Measurements from ENCODE around the gene PDE4D.

PDE4D gene

GRCh38 chr5:59218424-59219045 is 675.0 kb downstream of the PDE4D start:
- Histone ChIP-seq H3K9ac (ENCODE audit: low read depth in 1 of 2, low read length in 2 of 2) (no peak overlapping the region), H3K27ac (ENCODE audit: low read depth, low read length) (no peak overlapping the region), H3K4me3 (ENCODE audit: low read depth in 1 of 2, low read length in 2 of 2) (no peak overlapping the region), H3K27me3 (ENCODE audit: control insufficient read depth in 1 of 2, insufficient read depth in 2 of 2, low read length in 2 of 2) (no peaks in the 10 kb centered on the region), H3K36me3 (ENCODE audit: control insufficient read depth in 1 of 2, insufficient read depth in 2 of 2, low read length in 2 of 2) (no peaks in the 10 kb centered on the region), H3K9me3 (ENCODE audit: control insufficient read depth in 1 of 2, low read length in 2 of 2) (no peaks in the 10 kb centered on the region), H3K4me1 (ENCODE audit: control insufficient read depth in 1 of 2, insufficient read depth in 2 of 2, low read length in 2 of 2) (peaks cover 4 to 30% of the 10 kb centered on the region in 2 donors)

- peak overlapping the region; percentile 12 to 19 for H3K4me3 ChIP-seq (ENCODE audit: low read depth in 1 of 2, low read length in 2 of 2)
- no peak overlapping the region for H3K27ac ChIP-seq (ENCODE audit: low read depth, low read length)
- H3K4me1 ChIP-seq (ENCODE audit: control insufficient read depth in 1 of 2, insufficient read depth in 2 of 2, low read length in 2 of 2), result peaks cover 4 to 25% of the 10 kb centered on the region in 2 donors
- no peaks in the 10 kb centered on the region for H3K36me3 ChIP-seq (ENCODE audit: control insufficient read depth in 1 of 2, insufficient read depth in 2 of 2, low read length in 2 of 2)
- H3K9ac ChIP-seq (ENCODE audit: low read depth in 1 of 2, low read length in 2 of 2), result no peak overlapping the region
- no peaks in the 10 kb centered on the region for H3K27me3 ChIP-seq (ENCODE audit: control insufficient read depth in 1 of 2, insufficient read depth in 2 of 2, low read length in 2 of 2)
- H3K9me3 ChIP-seq (ENCODE audit: control insufficient read depth in 1 of 2, low read length in 2 of 2), result no peaks in the 10 kb centered on the region
Observed at GRCh38 chr5:59216841-59217240, 676.7 kb downstream of the PDE4D start.

DNA sequence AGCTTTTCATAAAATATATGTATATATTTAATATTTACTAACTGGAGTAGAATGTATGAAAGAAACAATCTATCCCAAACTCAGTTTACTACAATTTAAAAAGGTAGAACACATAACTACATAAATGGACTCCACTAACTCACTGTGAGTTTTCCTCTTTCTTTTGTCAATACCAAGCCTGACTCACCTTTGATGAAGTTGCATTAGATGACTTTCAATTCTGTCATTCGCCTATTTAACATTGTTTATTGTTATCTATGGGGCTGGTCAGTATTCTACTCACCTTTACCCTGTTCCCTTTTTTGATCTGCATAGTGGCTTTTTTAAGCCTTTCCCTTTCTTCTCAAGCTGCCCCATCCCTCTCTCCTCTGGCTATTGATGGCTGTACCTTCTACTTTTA is 680.9 kb downstream of the PDE4D start:
- no peaks in the 10 kb centered on the region for H3K36me3 ChIP-seq (ENCODE audit: control insufficient read depth in 1 of 2, insufficient read depth in 2 of 2, low read length in 2 of 2)
- no peaks in the 10 kb centered on the region for H3K27me3 ChIP-seq (ENCODE audit: control insufficient read depth in 1 of 2, insufficient read depth in 2 of 2, low read length in 2 of 2)
- no peak overlapping the region for H3K4me3 ChIP-seq (ENCODE audit: low read depth in 1 of 2, low read length in 2 of 2)
- no peak overlapping the region for H3K27ac ChIP-seq (ENCODE audit: low read depth, low read length)
- no peaks in the 10 kb centered on the region for H3K9me3 ChIP-seq (ENCODE audit: control insufficient read depth in 1 of 2, low read length in 2 of 2)
- no peak overlapping the region for H3K9ac ChIP-seq (ENCODE audit: low read depth in 1 of 2, low read length in 2 of 2)
- peaks cover 4 to 18% of the 10 kb centered on the region in 2 donors for H3K4me1 ChIP-seq (ENCODE audit: control insufficient read depth in 1 of 2, insufficient read depth in 2 of 2, low read length in 2 of 2)

DNA sequence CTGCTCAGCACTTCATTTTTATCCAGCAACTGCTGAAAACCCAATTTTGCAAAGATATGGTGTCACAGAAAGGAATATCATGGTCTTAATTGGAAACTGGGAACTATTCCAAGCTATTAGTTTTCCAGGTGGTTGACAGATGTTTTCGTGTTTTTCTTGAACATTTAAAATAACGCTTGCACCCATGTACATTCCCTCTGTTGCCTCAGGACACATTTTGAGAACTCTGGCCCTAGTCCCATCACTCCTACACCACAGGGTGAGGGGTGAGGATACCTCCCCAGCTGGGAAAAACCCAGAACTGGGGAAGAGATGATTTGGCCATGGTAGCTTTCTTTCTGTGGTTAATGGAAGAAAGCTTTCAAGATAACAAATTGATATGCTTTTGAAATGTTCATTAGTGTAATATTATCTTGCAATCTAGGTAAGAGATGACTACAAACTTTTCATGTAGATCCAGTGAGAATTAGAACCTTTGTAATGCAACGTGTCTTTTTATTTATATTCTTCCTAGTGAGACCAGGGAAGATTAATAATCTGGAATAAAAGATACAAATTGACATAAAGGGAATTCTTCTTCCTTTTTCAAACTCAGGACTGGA is 683.7 kb downstream of the PDE4D start:
- Histone ChIP-seq H3K27ac (ENCODE audit: low read depth, low read length) (no peak overlapping the region), H3K27me3 (ENCODE audit: control insufficient read depth in 1 of 2, insufficient read depth in 2 of 2, low read length in 2 of 2) (no peaks in the 10 kb centered on the region), H3K9ac (ENCODE audit: low read depth in 1 of 2, low read length in 2 of 2) (no peak overlapping the region), H3K4me1 (ENCODE audit: control insufficient read depth in 1 of 2, insufficient read depth in 2 of 2, low read length in 2 of 2) (peaks cover 0 to 5% of the 10 kb centered on the region in 2 donors), H3K4me3 (ENCODE audit: low read depth in 1 of 2, low read length in 2 of 2) (no peak overlapping the region), H3K36me3 (ENCODE audit: control insufficient read depth in 1 of 2, insufficient read depth in 2 of 2, low read length in 2 of 2) (no peaks in the 10 kb centered on the region), H3K9me3 (ENCODE audit: control insufficient read depth in 1 of 2, low read length in 2 of 2) (no peaks in the 10 kb centered on the region)

DNA sequence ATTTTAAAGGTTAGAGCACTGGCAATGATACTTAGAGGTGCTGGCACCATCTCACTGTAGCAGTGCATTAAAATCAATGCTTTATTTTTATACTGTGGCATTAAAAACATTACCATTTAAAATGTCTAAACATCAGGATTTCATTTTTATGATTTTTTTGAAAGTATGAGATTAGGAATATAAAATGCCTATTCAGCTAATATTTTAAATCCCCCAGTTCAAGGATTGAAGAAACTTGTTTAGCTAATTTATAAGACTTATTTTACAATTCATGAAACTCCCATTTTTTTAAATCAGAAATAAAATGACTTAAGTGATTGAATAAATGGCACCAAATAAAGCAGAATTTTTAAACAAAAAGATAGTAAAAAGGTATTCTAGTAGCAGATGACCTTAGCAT is 685.1 kb downstream of the PDE4D start:
- Histone ChIP-seq H3K27me3 (ENCODE audit: control insufficient read depth in 1 of 2, insufficient read depth in 2 of 2, low read length in 2 of 2) (no peaks in the 10 kb centered on the region), H3K9me3 (ENCODE audit: control insufficient read depth in 1 of 2, low read length in 2 of 2) (no peaks in the 10 kb centered on the region), H3K27ac (ENCODE audit: low read depth, low read length) (no peak overlapping the region), H3K4me1 (ENCODE audit: control insufficient read depth in 1 of 2, insufficient read depth in 2 of 2, low read length in 2 of 2) (peaks cover 0 to 2% of the 10 kb centered on the region in 2 donors), H3K9ac (ENCODE audit: low read depth in 1 of 2, low read length in 2 of 2) (no peak overlapping the region), H3K36me3 (ENCODE audit: control insufficient read depth in 1 of 2, insufficient read depth in 2 of 2, low read length in 2 of 2) (no peaks in the 10 kb centered on the region), H3K4me3 (ENCODE audit: low read depth in 1 of 2, low read length in 2 of 2) (no peak overlapping the region)

DNA sequence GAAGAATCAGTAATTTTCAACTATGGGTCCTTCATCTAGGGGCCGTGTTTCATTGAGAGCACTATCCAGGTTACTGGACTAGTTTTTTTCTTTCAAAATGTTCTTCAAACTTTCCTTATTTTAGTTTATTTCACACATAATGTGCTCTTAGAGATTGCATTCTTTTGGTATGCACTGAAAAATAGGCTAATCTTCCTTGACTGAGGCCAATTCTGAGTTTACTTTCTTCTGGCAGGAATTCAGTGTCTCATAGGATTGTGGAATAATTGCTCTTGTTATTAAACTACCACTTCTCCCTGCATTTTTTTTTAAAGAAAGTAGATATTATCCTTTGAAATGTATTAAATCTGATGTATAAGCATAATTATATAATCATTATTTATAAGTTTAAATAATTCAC is 686.1 kb downstream of the PDE4D start:
- Histone ChIP-seq H3K4me3 (ENCODE audit: low read depth in 1 of 2, low read length in 2 of 2) (no peak overlapping the region), H3K9ac (ENCODE audit: low read depth in 1 of 2, low read length in 2 of 2) (no peak overlapping the region), H3K27ac (ENCODE audit: low read depth, low read length) (no peak overlapping the region), H3K36me3 (ENCODE audit: control insufficient read depth in 1 of 2, insufficient read depth in 2 of 2, low read length in 2 of 2) (no peaks in the 10 kb centered on the region), H3K4me1 (ENCODE audit: control insufficient read depth in 1 of 2, insufficient read depth in 2 of 2, low read length in 2 of 2) (no peaks in the 10 kb centered on the region), H3K27me3 (ENCODE audit: control insufficient read depth in 1 of 2, insufficient read depth in 2 of 2, low read length in 2 of 2) (no peaks in the 10 kb centered on the region), H3K9me3 (ENCODE audit: control insufficient read depth in 1 of 2, low read length in 2 of 2) (no peaks in the 10 kb centered on the region)

- Histone ChIP-seq H3K36me3 (ENCODE audit: control insufficient read depth in 1 of 2, insufficient read depth in 2 of 2, low read length in 2 of 2) (no peaks in the 10 kb centered on the region), H3K9me3 (ENCODE audit: control insufficient read depth in 1 of 2, low read length in 2 of 2) (no peaks in the 10 kb centered on the region), H3K4me3 (ENCODE audit: low read depth in 1 of 2, low read length in 2 of 2) (no peak overlapping the region), H3K27ac (ENCODE audit: low read depth, low read length) (no peak overlapping the region), H3K27me3 (ENCODE audit: control insufficient read depth in 1 of 2, insufficient read depth in 2 of 2, low read length in 2 of 2) (no peaks in the 10 kb centered on the region), H3K9ac (ENCODE audit: low read depth in 1 of 2, low read length in 2 of 2) (no peak overlapping the region), H3K4me1 (ENCODE audit: control insufficient read depth in 1 of 2, insufficient read depth in 2 of 2, low read length in 2 of 2) (no peaks in the 10 kb centered on the region)
Observed at GRCh38 chr5:59206132-59206581, 687.4 kb downstream of the PDE4D start.

DNA sequence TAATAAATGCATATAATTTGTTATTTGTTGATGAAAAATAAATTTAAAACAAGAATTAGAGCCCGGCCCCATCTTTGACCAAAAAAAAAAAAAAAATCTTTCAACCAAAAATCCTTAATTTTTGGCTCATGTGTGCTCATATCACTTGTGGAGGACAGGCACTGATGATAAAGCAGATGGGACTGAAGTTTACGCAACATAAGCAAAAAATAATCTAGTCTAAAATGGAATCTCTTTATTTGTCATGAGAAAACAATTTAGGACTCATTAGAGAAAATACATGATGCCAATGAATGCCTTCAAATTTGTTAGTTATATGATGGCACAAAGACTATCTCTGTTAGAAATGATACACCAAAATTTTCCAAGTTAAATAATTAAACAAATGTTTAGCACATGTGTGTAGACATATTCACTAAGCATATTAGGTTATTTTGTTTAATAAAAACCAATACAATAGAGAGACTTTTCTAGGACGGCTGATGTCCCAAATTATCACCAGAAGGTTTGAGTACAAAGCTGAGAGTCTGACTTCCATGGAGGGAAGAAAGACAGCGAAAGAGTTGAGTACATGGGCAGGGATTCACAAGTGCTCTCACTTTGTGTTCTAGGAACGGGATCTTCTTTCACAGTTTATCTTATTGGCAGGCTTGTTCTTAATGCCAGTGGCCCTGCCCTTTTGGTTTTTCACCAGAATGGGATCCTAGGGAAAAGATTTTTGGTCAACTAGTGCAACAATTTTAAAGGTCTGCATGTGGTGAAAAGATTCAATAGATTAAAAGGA is 689.2 kb downstream of the PDE4D start:
- peaks cover 0 to 1% of the 10 kb centered on the region in 2 donors for H3K9me3 ChIP-seq (ENCODE audit: control insufficient read depth in 1 of 2, low read length in 2 of 2)
- no peaks in the 10 kb centered on the region for H3K4me1 ChIP-seq (ENCODE audit: control insufficient read depth in 1 of 2, insufficient read depth in 2 of 2, low read length in 2 of 2)
- H3K4me3 ChIP-seq (ENCODE audit: low read depth in 1 of 2, low read length in 2 of 2), result no peak overlapping the region
- no peaks in the 10 kb centered on the region for H3K27me3 ChIP-seq (ENCODE audit: control insufficient read depth in 1 of 2, insufficient read depth in 2 of 2, low read length in 2 of 2)
- H3K36me3 ChIP-seq (ENCODE audit: control insufficient read depth in 1 of 2, insufficient read depth in 2 of 2, low read length in 2 of 2), result no peaks in the 10 kb centered on the region
- H3K9ac ChIP-seq (ENCODE audit: low read depth in 1 of 2, low read length in 2 of 2), result no peak overlapping the region
- H3K27ac ChIP-seq (ENCODE audit: low read depth, low read length), result no peak overlapping the region

- no peak overlapping the region for H3K27ac ChIP-seq (ENCODE audit: low read depth, low read length)
- no peaks in the 10 kb centered on the region for H3K36me3 ChIP-seq (ENCODE audit: control insufficient read depth in 1 of 2, insufficient read depth in 2 of 2, low read length in 2 of 2)
- no peak overlapping the region for H3K4me3 ChIP-seq (ENCODE audit: low read depth in 1 of 2, low read length in 2 of 2)
- peaks cover 0 to 5% of the 10 kb centered on the region in 2 donors for H3K4me1 ChIP-seq (ENCODE audit: control insufficient read depth in 1 of 2, insufficient read depth in 2 of 2, low read length in 2 of 2)
- H3K9ac ChIP-seq (ENCODE audit: low read depth in 1 of 2, low read length in 2 of 2), result no peak overlapping the region
- peaks cover 0 to 4% of the 10 kb centered on the region in 2 donors for H3K9me3 ChIP-seq (ENCODE audit: control insufficient read depth in 1 of 2, low read length in 2 of 2)
- H3K27me3 ChIP-seq (ENCODE audit: control insufficient read depth in 1 of 2, insufficient read depth in 2 of 2, low read length in 2 of 2), result no peaks in the 10 kb centered on the region
Observed at GRCh38 chr5:59199868-59200267, 693.7 kb downstream of the PDE4D start.

DNA sequence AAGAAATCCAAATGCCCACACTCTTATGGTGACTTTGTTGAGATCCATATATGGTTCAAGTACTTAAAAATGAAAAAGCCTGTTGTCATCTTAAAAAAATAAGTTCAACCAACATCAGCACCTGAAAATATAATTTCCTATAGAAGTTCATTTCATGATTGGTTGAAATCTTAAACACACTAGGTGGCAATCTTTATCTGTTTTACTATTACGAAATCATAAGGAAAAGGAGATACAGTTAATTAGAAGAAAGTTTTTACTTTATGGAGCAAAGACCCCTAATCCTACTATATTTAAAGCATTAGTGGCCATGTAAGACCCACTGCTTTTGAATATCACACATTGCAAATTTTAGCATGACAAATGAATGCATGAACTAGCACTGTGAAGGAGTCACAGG is 694.7 kb downstream of the PDE4D start:
- H3K4me1 ChIP-seq (ENCODE audit: control insufficient read depth in 1 of 2, insufficient read depth in 2 of 2, low read length in 2 of 2), result peaks cover 0 to 5% of the 10 kb centered on the region in 2 donors
- peaks cover 0 to 4% of the 10 kb centered on the region in 2 donors for H3K9me3 ChIP-seq (ENCODE audit: control insufficient read depth in 1 of 2, low read length in 2 of 2)
- no peak overlapping the region for H3K9ac ChIP-seq (ENCODE audit: low read depth in 1 of 2, low read length in 2 of 2)
- no peak overlapping the region for H3K27ac ChIP-seq (ENCODE audit: low read depth, low read length)
- no peaks in the 10 kb centered on the region for H3K36me3 ChIP-seq (ENCODE audit: control insufficient read depth in 1 of 2, insufficient read depth in 2 of 2, low read length in 2 of 2)
- H3K4me3 ChIP-seq (ENCODE audit: low read depth in 1 of 2, low read length in 2 of 2), result no peak overlapping the region
- no peaks in the 10 kb centered on the region for H3K27me3 ChIP-seq (ENCODE audit: control insufficient read depth in 1 of 2, insufficient read depth in 2 of 2, low read length in 2 of 2)

All from duodenal mucosa (tissue), 2 donors.